Measurements from ENCODE around the gene ENTPD1. TPM values are rescaled to one million over a fixed set of nuclear protein-coding genes. Genes with fewer than 3 reads are reported as not detected.
"Not testable (repeated sequence)": the region's sequence is repeated elsewhere in the genome, so short reads cannot be mapped to it uniquely, and the experiment has no call there.

The ENTPD1 gene
- total RNA-seq, 1 donor from 2014 or later, result 102 TPM

DNA sequence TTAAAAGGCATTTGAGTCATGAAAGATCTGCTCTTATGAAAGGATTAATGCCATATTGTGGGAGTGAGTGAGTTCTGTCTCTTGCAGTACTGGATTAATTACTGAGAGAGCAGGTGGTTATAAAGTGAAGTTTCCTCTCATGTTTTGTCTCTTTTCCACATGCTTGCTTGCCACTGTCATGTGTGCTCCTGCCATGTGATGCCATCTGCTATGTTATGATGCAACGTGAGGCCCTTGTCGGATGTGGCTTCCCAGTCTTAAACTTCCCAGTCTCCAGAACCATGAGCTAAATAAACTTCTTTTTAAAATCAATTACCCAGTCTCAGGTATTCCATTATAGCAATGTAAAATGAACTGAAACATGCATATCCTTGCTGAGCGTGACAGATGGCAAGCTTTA lies 39.5 kb upstream of the ENTPD1 start:
- Mint-ChIP-seq H3K27me3 (ENCODE audit: unreplicated experiment) (no peaks in the 10 kb centered on the region), H3K36me3 (ENCODE audit: low read depth, unreplicated experiment) (no peaks in the 10 kb centered on the region), H3K27ac (ENCODE audit: unreplicated experiment) (no peak overlapping the region), H3K9me3 (ENCODE audit: unreplicated experiment) (no peaks in the 10 kb centered on the region), H3K4me3 (ENCODE audit: unreplicated experiment) (no peak overlapping the region), H3K4me1 (ENCODE audit: unreplicated experiment) (peaks cover 13% of the 10 kb centered on the region)
- TF ChIP-seq, protein P1, sequence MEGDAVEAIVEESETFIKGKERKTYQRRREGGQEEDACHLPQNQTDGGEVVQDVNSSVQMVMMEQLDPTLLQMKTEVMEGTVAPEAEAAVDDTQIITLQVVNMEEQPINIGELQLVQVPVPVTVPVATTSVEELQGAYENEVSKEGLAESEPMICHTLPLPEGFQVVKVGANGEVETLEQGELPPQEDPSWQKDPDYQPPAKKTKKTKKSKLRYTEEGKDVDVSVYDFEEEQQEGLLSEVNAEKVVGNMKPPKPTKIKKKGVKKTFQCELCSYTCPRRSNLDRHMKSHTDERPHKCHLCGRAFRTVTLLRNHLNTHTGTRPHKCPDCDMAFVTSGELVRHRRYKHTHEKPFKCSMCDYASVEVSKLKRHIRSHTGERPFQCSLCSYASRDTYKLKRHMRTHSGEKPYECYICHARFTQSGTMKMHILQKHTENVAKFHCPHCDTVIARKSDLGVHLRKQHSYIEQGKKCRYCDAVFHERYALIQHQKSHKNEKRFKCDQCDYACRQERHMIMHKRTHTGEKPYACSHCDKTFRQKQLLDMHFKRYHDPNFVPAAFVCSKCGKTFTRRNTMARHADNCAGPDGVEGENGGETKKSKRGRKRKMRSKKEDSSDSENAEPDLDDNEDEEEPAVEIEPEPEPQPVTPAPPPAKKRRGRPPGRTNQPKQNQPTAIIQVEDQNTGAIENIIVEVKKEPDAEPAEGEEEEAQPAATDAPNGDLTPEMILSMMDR (IDR thresholded peaks at IDR 0.05; ENCODE audit: unreplicated experiment), result no peak
- DNase-seq (ENCODE audit: low spot score), result no peak

DNA sequence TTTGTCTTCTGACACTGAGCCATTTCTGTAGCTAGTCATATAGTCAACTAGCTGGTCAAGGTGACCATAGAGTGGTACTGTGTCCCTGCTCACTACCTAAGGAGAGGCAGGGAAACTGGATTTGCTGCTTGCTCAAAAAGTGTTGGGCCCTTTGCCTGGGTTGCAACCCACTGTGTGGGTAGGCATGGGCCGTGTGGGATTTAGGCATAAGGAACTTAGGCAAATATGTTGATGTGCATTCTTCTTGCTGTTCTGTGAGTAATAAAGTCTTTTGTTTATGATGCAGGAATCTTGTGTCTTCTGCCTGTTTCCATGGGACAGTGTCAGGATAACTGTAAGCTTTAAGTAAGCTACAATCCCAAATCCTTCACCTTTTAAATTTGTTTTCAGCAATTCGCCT lies 39.1 kb upstream of the ENTPD1 start:
- no peaks in the 10 kb centered on the region for H3K27me3 Mint-ChIP-seq (ENCODE audit: unreplicated experiment)
- no peaks in the 10 kb centered on the region for H3K9me3 Mint-ChIP-seq (ENCODE audit: unreplicated experiment)
- no peak for DNase-seq (ENCODE audit: low spot score)
- peaks cover 13% of the 10 kb centered on the region for H3K4me1 Mint-ChIP-seq (ENCODE audit: unreplicated experiment)
- no peaks in the 10 kb centered on the region for H3K36me3 Mint-ChIP-seq (ENCODE audit: low read depth, unreplicated experiment)
- TF ChIP-seq, protein P1 (IDR thresholded peaks at IDR 0.05; ENCODE audit: unreplicated experiment), result no peak
- H3K27ac Mint-ChIP-seq (ENCODE audit: unreplicated experiment), result no peak overlapping the region
- no peak overlapping the region for H3K4me3 Mint-ChIP-seq (ENCODE audit: unreplicated experiment)

DNA sequence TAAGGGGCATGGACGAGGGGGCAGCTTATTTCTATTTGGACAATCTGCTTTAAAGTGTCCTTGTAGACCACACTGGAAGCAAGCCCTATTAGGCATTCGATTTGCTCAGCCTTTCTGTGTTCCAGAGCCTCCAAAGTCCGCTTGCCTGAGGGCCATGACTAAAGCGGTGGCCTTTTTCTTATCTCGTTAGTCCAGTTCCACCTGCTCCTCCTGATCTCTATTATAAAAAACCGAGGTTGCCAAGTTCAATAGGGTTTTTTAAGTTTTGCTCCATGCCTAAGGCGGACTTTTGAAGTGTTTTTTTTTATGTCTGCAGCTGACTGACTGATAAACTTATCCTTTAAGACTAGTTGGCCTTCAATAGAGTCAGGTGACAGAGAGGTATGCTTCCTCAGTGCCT lies 35.2 kb upstream of the ENTPD1 start:
- peaks cover 22% of the 10 kb centered on the region for H3K4me1 Mint-ChIP-seq (ENCODE audit: unreplicated experiment)
- H3K27me3 Mint-ChIP-seq (ENCODE audit: unreplicated experiment); H3K9me3 Mint-ChIP-seq (ENCODE audit: unreplicated experiment); DNase-seq (ENCODE audit: low spot score); H3K27ac Mint-ChIP-seq (ENCODE audit: unreplicated experiment); H3K36me3 Mint-ChIP-seq (ENCODE audit: low read depth, unreplicated experiment); H3K4me3 Mint-ChIP-seq (ENCODE audit: unreplicated experiment): not testable (repeated sequence)

DNA sequence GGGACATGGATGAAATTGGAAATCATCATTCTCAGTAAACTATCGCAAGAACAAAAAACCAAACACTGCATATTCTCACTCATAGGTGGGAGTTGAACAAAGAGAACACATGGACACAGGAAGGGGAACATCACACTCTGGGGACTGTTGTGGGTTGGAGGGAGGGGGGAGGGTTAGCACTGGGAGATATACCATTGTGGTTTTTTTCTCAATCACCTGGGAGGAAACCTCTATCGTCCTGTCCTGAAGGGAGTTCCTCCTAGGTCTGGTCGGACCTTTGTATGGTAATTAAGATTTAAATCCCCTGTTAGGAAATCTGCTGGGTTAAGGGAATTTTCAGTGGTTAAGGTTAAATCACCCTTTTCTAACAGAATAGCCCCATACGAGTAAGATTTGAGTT lies 33.5 kb upstream of the ENTPD1 start:
- DNase-seq (ENCODE audit: low spot score); H3K27me3 Mint-ChIP-seq (ENCODE audit: unreplicated experiment); H3K9me3 Mint-ChIP-seq (ENCODE audit: unreplicated experiment); H3K4me3 Mint-ChIP-seq (ENCODE audit: unreplicated experiment); H3K36me3 Mint-ChIP-seq (ENCODE audit: low read depth, unreplicated experiment): not testable (repeated sequence)
- Mint-ChIP-seq H3K4me1 (ENCODE audit: unreplicated experiment) (peaks cover 20% of the 10 kb centered on the region), H3K27ac (ENCODE audit: unreplicated experiment) (peak overlapping the region; percentile 81)

DNA sequence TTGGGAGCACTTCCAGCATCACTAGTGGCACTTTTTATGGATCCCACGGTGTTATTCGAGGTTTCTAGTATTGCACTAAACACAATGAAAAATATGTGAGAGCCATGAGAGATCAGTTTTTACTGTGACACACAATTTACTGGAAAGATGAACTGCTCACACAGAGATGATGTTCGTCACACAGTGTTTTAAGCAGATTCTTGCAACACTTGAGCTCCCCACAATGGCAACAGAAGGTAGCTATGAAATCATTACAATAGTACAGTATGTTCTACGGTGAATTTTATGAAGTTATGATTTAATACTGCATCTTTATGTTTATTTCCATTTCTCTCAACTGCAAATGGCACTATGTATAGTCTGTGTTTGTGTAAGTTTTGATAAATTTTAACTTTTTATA lies 27.4 kb upstream of the ENTPD1 start:
- TF ChIP-seq, protein P1 (IDR thresholded peaks at IDR 0.05; ENCODE audit: unreplicated experiment), result no peak
- peaks cover 28% of the 10 kb centered on the region for H3K4me1 Mint-ChIP-seq (ENCODE audit: unreplicated experiment)
- no peak for DNase-seq (ENCODE audit: low spot score)
- peaks cover 5% of the 10 kb centered on the region for H3K36me3 Mint-ChIP-seq (ENCODE audit: low read depth, unreplicated experiment)
- H3K4me3 Mint-ChIP-seq (ENCODE audit: unreplicated experiment), result no peak overlapping the region
- H3K9me3 Mint-ChIP-seq (ENCODE audit: unreplicated experiment), result peaks cover 10% of the 10 kb centered on the region
- H3K27me3 Mint-ChIP-seq (ENCODE audit: unreplicated experiment), result peaks cover 3% of the 10 kb centered on the region
- H3K27ac Mint-ChIP-seq (ENCODE audit: unreplicated experiment), result peak overlapping the region; percentile 68

DNA sequence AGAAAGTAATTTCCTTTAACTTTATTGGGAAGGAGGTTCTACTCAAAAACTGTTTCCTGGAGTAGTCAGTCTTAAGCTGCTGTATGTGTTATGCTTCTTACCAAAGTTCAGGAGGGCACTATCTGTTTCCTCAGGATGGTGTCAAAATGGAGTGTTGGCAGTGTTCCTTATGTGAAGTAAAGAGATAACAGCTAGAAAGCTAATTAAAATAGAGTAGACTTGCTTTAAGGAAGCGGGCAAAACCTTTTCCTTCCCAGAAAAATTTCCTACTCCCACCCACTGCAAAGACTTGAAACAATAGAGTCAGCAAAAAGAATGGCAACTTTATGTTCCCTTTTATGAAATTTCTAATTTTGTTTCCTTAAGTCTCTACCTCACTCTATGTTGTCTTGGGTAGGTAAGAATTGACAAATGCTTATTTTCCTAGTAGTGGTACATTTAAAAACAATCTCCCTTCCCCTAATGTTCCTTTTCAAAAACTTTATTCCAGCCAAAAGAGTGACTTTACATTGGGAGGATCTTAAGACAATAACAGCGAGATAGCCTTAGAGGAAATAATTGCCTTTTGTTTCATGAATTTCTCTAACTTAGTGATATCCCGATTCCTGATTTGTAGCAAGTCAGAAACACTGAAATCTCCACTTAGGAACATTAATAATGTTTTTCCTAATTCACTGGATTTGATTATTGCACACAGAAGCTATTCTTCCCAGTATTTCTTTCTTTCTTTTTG lies 26.5 kb upstream of the ENTPD1 start:
- DNase-seq (ENCODE audit: low spot score), result no peak
- H3K27ac Mint-ChIP-seq (ENCODE audit: unreplicated experiment), result peak overlapping the region; percentile 99
- H3K36me3 Mint-ChIP-seq (ENCODE audit: low read depth, unreplicated experiment), result peaks cover 8% of the 10 kb centered on the region
- H3K4me1 Mint-ChIP-seq (ENCODE audit: unreplicated experiment), result peaks cover 28% of the 10 kb centered on the region
- H3K4me3 Mint-ChIP-seq (ENCODE audit: unreplicated experiment), result no peak overlapping the region
- TF ChIP-seq, protein P1 (IDR thresholded peaks at IDR 0.05; ENCODE audit: unreplicated experiment), result no peak
- H3K9me3 Mint-ChIP-seq (ENCODE audit: unreplicated experiment), result peaks cover 10% of the 10 kb centered on the region
- H3K27me3 Mint-ChIP-seq (ENCODE audit: unreplicated experiment), result peaks cover 3% of the 10 kb centered on the region

All from endothelial cell (in vitro differentiated cells).